Measurements from ENCODE around the gene HSD17B2. TPM values are rescaled to one million over a fixed set of nuclear protein-coding genes. Genes with fewer than 3 reads are reported as not detected.
A peak's percentile ranks its signal among the peaks of the same experiment; 100 is the strongest.

Gene HSD17B2
- total RNA-seq, 1 donor from 2014 or later = not detected

DNA sequence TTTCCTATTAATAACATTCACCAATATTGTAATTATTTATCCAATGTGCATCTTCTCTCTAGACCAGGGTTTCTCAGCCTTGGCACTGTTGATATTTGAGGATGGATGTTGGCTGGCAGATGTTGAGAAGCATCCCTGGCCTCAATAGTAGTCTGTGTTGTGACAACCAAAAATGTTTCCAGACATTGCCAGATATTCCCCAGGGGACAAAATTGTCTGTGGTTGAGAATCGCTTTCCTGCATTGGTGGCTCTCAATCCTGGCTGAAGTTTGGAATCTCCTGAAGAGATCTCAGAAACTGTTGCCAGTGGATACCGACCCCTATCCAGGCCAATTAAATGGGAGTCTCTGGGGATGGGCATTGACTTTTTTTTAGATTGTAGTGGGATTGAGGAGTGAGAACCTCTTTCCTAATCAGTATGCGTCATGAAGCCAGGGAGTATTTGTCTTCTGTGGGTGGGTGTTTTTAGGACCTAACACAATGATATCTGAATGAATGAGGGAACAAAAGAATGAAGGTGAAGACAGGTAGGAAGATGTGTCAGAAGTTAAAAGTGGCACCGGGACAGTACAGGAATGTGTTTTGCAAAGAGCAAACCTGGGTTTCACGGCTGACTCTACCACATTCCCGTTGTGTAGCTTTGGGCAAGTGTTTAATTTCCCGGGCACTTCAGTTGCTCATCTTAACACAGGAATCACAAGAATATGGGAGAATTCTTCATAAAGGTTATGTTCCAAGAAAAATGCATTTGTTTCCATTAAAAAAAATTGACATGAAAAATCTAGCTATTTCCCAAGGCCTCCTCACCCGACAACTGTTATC lies 24.3 kb downstream of the HSD17B2 start:
- no peak for DNase-seq (ENCODE audit: low spot score)
- intact Hi-C loops (cut with micrococcal nuclease) = no loop called here
- no peaks in the 10 kb centered on the region for H3K36me3 Mint-ChIP-seq (ENCODE audit: low read depth)
- H3K27ac Mint-ChIP-seq = no peak overlapping the region
- no peaks in the 10 kb centered on the region for H3K9me3 Mint-ChIP-seq
- peaks cover 19% of the 10 kb centered on the region for H3K27me3 Mint-ChIP-seq (ENCODE audit: low read depth)
- H3K4me3 Mint-ChIP-seq (ENCODE audit: low read depth) = no peak overlapping the region
- peaks cover 4% of the 10 kb centered on the region for H3K4me1 Mint-ChIP-seq (ENCODE audit: low read depth)

DNA sequence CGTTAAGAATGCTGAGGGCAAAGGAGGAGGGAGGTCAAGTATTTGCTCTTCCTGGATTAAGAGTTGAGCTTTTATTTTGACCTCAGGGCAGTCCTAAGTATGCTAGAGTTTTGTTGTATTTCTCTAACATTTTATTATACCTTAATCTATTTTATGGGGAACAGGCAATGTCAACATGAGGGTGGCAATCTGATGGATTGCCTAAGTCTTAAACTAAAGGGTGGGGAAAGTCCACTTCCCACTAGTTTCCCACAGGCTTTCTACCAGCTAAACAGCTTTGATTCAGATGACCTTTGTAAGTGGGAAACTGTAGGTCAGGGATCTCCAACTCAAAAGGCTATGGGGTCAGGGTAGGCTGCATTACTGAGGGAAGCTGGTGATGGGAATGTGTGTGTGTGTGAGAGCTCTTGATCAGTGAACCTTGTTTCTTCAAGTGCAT lies 24.9 kb downstream of the HSD17B2 start:
- Mint-ChIP-seq H3K36me3 (ENCODE audit: low read depth) (no peaks in the 10 kb centered on the region), H3K27me3 (ENCODE audit: low read depth) (peaks cover 19% of the 10 kb centered on the region), H3K4me3 (ENCODE audit: low read depth) (no peak overlapping the region), H3K9me3 (no peaks in the 10 kb centered on the region), H3K27ac (no peak overlapping the region), H3K4me1 (ENCODE audit: low read depth) (peaks cover 4% of the 10 kb centered on the region)
- intact Hi-C loops (cut with micrococcal nuclease) = no loop called here
- DNase-seq (ENCODE audit: low spot score) = no peak

DNA sequence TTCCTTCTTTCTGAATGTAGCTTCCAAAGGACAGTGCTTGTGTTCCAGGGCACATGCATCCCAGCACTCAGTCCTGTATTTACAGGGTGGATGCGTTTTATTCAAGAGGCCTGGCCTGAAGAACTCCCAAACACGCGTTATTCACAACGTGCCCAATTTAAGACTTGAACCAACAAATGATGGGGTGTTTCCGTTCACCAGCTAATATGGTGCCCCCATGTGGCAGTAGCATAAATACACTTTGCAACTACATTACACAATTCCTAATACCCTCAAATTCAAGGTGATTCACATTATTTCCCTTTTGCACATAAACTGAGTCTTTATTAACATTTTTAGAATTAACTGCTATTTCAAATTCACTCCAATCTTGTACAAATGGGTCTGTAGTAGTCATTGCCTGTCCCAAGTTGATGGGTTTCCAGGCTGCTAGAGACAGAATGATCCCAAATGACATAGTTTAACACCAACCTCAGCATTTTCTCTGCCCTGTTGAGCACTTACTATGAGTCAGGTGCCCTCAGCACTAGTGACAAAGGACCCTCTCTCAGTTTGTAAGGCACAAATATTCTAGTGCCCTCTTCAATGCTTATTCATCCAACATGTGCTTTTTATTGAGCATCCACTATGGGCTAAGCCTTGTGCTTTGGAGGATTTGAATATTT lies 26.9 kb downstream of the HSD17B2 start:
- Mint-ChIP-seq H3K27ac (no peak overlapping the region), H3K4me1 (ENCODE audit: low read depth) (peaks cover 4% of the 10 kb centered on the region), H3K27me3 (ENCODE audit: low read depth) (peaks cover 11% of the 10 kb centered on the region), H3K4me3 (ENCODE audit: low read depth) (no peak overlapping the region), H3K9me3 (no peaks in the 10 kb centered on the region), H3K36me3 (ENCODE audit: low read depth) (no peaks in the 10 kb centered on the region)
- intact Hi-C loops (cut with micrococcal nuclease) = loop anchor here (2.0 kb wide), 1 partner anchor 171 kb away; no protein-coding TSS in a partner anchor
- DNase-seq (ENCODE audit: low spot score) = no peak

DNA sequence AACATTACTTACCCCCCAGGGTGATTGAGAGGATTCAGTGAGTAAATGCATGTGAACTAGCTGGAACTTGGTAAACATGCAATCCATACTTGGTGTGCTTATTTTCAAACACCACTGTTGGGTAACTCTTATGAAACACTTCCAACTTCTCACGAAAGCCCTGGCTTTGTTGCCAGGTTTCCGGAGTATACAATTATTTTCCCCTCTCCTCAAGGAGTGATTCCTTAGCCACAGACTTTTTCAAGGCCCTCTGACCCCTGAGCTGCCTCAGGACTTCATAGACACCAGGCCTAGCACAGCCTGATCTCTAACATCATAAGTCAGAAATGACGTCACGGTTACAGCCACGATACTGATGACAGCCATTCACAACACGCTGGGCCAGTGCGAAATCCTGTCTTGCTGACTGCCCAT lies 27.6 kb downstream of the HSD17B2 start:
- DNase-seq (ENCODE audit: low spot score) = no peak
- Mint-ChIP-seq H3K4me3 (ENCODE audit: low read depth) (no peak overlapping the region), H3K36me3 (ENCODE audit: low read depth) (no peaks in the 10 kb centered on the region), H3K9me3 (no peaks in the 10 kb centered on the region), H3K27me3 (ENCODE audit: low read depth) (peaks cover 11% of the 10 kb centered on the region), H3K27ac (no peak overlapping the region), H3K4me1 (ENCODE audit: low read depth) (peaks cover 4% of the 10 kb centered on the region)
- intact Hi-C loops (cut with micrococcal nuclease) = loop anchor here (2.0 kb wide), 1 partner anchor 172 kb away; no protein-coding TSS in a partner anchor

- Mint-ChIP-seq H3K27ac (no peak overlapping the region), H3K4me1 (ENCODE audit: low read depth) (peaks cover 4% of the 10 kb centered on the region), H3K4me3 (ENCODE audit: low read depth) (no peak overlapping the region), H3K9me3 (no peaks in the 10 kb centered on the region), H3K27me3 (ENCODE audit: low read depth) (peaks cover 11% of the 10 kb centered on the region), H3K36me3 (ENCODE audit: low read depth) (no peaks in the 10 kb centered on the region)
- intact Hi-C loops (cut with micrococcal nuclease) = loop anchor here (2.0 kb wide), 1 partner anchor 173 kb away; no protein-coding TSS in a partner anchor
- no peak for DNase-seq (ENCODE audit: low spot score)
Measured at GRCh38 chr16:82063456-82064082, 28.5 kb downstream of the HSD17B2 start.

- Mint-ChIP-seq H3K4me3 (ENCODE audit: low read depth) (no peak overlapping the region), H3K27me3 (ENCODE audit: low read depth) (peaks cover 2% of the 10 kb centered on the region), H3K27ac (no peak overlapping the region), H3K9me3 (no peaks in the 10 kb centered on the region), H3K4me1 (ENCODE audit: low read depth) (peaks cover 11% of the 10 kb centered on the region), H3K36me3 (ENCODE audit: low read depth) (no peaks in the 10 kb centered on the region)
- DNase-seq (ENCODE audit: low spot score) = no peak
- intact Hi-C loops (cut with micrococcal nuclease) = no loop called here
Measured at GRCh38 chr16:82067042-82067803, 32.2 kb downstream of the HSD17B2 start.

- Mint-ChIP-seq H3K9me3 (no peaks in the 10 kb centered on the region), H3K4me3 (ENCODE audit: low read depth) (no peak overlapping the region), H3K27me3 (ENCODE audit: low read depth) (peaks cover 2% of the 10 kb centered on the region), H3K4me1 (ENCODE audit: low read depth) (peaks cover 11% of the 10 kb centered on the region), H3K27ac (no peak overlapping the region), H3K36me3 (ENCODE audit: low read depth) (no peaks in the 10 kb centered on the region)
- DNase-seq (ENCODE audit: low spot score) = no peak
- intact Hi-C loops (cut with micrococcal nuclease) = no loop called here
Measured at GRCh38 chr16:82067804-82068325, 32.8 kb downstream of the HSD17B2 start.

DNA sequence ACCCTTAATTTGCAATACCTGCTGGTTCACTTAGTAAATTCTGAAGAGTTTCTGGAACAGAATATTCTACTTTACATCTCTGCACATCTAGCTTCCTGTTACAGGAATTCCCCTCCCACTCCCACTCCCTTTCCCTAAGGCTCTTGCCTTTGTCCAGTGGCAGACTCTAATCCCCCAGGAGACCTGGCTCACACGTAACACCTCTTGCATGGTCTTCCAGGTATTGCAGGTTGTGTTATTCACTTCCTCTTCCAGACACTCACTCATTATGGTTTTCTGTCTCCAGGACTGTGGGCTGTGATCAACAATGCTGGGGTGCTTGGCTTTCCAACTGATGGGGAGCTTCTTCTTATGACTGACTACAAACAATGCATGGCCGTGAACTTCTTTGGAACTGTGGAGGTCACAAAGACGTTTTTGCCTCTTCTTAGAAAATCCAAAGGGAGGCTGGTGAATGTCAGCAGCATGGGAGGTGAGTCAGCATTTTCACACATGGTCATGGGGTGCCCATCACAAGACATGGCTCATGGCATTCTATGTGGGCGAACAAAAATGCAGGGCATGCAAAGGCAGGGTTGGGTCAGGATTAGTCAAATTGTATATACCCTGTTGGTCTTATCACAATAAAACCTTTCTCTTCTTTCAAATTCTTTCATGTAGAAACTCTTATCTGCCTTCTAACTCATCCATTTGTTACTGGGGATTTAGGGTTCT lies 35.8 kb downstream of the HSD17B2 start:
- Mint-ChIP-seq H3K4me3 (ENCODE audit: low read depth) (no peak overlapping the region), H3K9me3 (peaks cover 6% of the 10 kb centered on the region), H3K27me3 (ENCODE audit: low read depth) (peaks cover 2% of the 10 kb centered on the region), H3K27ac (no peak overlapping the region), H3K4me1 (ENCODE audit: low read depth) (peaks cover 27% of the 10 kb centered on the region), H3K36me3 (ENCODE audit: low read depth) (no peaks in the 10 kb centered on the region)
- intact Hi-C loops (cut with micrococcal nuclease) = loop anchor here (5.0 kb wide), 1 partner anchor 61 kb away; no protein-coding TSS in a partner anchor
- no peak for DNase-seq (ENCODE audit: low spot score)

GRCh38 chr16:82071421-82071820 lies 36.4 kb downstream of the HSD17B2 start:
- peaks cover 2% of the 10 kb centered on the region for H3K27me3 Mint-ChIP-seq (ENCODE audit: low read depth)

DNA sequence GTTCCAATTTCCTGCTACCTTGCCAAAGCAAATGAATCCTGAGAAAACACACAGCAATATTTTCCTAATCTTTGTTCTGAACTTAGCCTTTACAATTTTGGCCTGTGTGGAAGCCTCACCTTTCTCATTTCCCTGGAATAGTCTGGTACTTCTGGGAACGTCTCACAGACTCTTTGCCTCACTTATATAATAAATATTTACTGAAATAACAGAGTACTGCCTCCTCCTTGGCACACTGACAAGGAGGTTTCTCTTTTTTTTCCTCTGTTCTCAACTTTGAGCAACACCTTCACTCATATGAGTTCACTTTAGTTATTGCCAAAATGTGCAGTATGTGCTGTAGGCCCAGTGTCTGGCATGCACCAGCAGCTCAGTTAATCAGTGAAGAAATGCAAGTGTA lies 37.3 kb downstream of the HSD17B2 start:
- Mint-ChIP-seq H3K4me3 (ENCODE audit: low read depth) (no peak overlapping the region), H3K36me3 (ENCODE audit: low read depth) (no peaks in the 10 kb centered on the region), H3K27me3 (ENCODE audit: low read depth) (peaks cover 5% of the 10 kb centered on the region), H3K9me3 (peaks cover 12% of the 10 kb centered on the region), H3K4me1 (ENCODE audit: low read depth) (peaks cover 27% of the 10 kb centered on the region), H3K27ac (no peak overlapping the region)
- intact Hi-C loops (cut with micrococcal nuclease) = loop anchor here (5.0 kb wide), 1 partner anchor 60 kb away; no protein-coding TSS in a partner anchor
- no peak for DNase-seq (ENCODE audit: low spot score)

More at GRCh38 chr16:82071421-82071820, 36.4 kb downstream of the HSD17B2 start:
- Mint-ChIP-seq H3K9me3 (peaks cover 6% of the 10 kb centered on the region), H3K4me1 (ENCODE audit: low read depth) (peaks cover 27% of the 10 kb centered on the region), H3K4me3 (ENCODE audit: low read depth) (no peak overlapping the region), H3K27ac (no peak overlapping the region), H3K36me3 (ENCODE audit: low read depth) (no peaks in the 10 kb centered on the region)
- DNase-seq (ENCODE audit: low spot score) = no peak
- intact Hi-C loops (cut with micrococcal nuclease) = loop anchor here (5.0 kb wide), 1 partner anchor 61 kb away; no protein-coding TSS in a partner anchor

- Mint-ChIP-seq H3K4me1 (ENCODE audit: low read depth) (peaks cover 27% of the 10 kb centered on the region), H3K36me3 (ENCODE audit: low read depth) (no peaks in the 10 kb centered on the region), H3K27ac (peak overlapping the region; percentile 18), H3K4me3 (ENCODE audit: low read depth) (no peak overlapping the region), H3K27me3 (ENCODE audit: low read depth) (peaks cover 18% of the 10 kb centered on the region), H3K9me3 (peaks cover 23% of the 10 kb centered on the region)
- no peak for DNase-seq (ENCODE audit: low spot score)
- intact Hi-C loops (cut with micrococcal nuclease) = loop anchor here (1.0 to 5.0 kb wide), 2 partner anchors 8 to 58 kb away; no protein-coding TSS in a partner anchor
Measured at GRCh38 chr16:82074019-82074558, 39.0 kb downstream of the HSD17B2 start.

Measured in activated T-helper 2 cell treated with anti-CD3 and anti-CD28 coated beads, Interferon-gamma antibody, Interleukin-2, Interleukin-4, amounts not matched to agents 10 μg/mL and 5 μg/mL and 100 μg/mL, durations not matched to agents 14 hours and 24 hours and 36 hours (primary cell).